HepG2 (cell line): ENCODE data around the gene LECT2. TPM values are rescaled to one million over a fixed set of nuclear protein-coding genes. Genes with fewer than 3 reads are reported as not detected.
A peak's percentile ranks its signal among the peaks of the same experiment; 100 is the strongest.

ENCODE experiments used
- ATAC-seq: fragments of 200-7000 bp; cut with Tn5 transposase; 3 replicates; pipeline ENCODE4 v1.9.1; 2020; ENCODE audit warnings: mild to moderate bottlenecking, moderate library complexity
- BruUV-seq: library from RNA; stranded (reverse); fragments of 400-500 nt; replicated peaks from 2 replicates; lab custom pipeline; 2021; lab: Mats Ljungman, UMichigan
- CTCF ChIA-PET: fragments of 300-600 bp; formaldehyde crosslinking; extraction: SDS; loops from one replicate; lab custom pipeline; 2021; ENCODE audit warnings: low total read pairs, inconsistent platforms, low intra/inter-chr PET ratio; lab: Yijun Ruan, JAX
- POLR2A ChIA-PET: fragments of 350-600 bp; sonication (Branson Sonifier 250); formaldehyde crosslinking; loops from one replicate; lab custom pipeline; 2020; ENCODE audit warnings: antibody characterized with exemption, inconsistent platforms; lab: Yijun Ruan, JAX
- DNase-seq: peaks from one replicate; pipeline ENCODE4 v3.0.0-alpha.2; 2015; ENCODE audit warnings: low spot score
- FAIRE-seq: peaks from 3 replicates; lab custom pipeline; 2011; peaks lifted over from hg19 to GRCh38; lab: Jason Lieb, UNC
- H2AFZ ChIP-seq: one replicate; pipeline ENCODE4 v1.6.1; 2011; ENCODE audit warnings: low read length, inconsistent platforms
- H3K27ac ChIP-seq: fragments of 300-600 bp; 3 replicates; pipeline ENCODE4 v1.8.0; 2011; ENCODE audit warnings: mixed run types, mild to moderate bottlenecking, mixed read lengths, low read length, inconsistent platforms; ENCODE audit not compliant: insufficient read depth; ENCODE audit errors: extremely low read length
- H3K27me3 ChIP-seq, 2 experiments: fragments of 200-600 bp in 1 of 2; 2 replicates in 1 of 2; 3 replicates in 1 of 2; pipeline versions ENCODE4 v1.6.0 to v1.8.0; 2011; ENCODE audit warnings: low read length in 2 of 2, mild to moderate bottlenecking in 2 of 2, moderate library complexity in 2 of 2, inconsistent platforms in 1 of 2; ENCODE audit not compliant: insufficient read depth in 2 of 2, control insufficient read depth in 1 of 2
- H3K36me3 ChIP-seq, 2 experiments: fragments of 200-600 bp in 1 of 2; replicated peaks in 1 of 2; 2 replicates in 1 of 2; 3 replicates in 1 of 2; pipeline versions ENCODE4 v1.5.1 to v1.8.0; 2011; ENCODE audit warnings: low read length in 2 of 2, inconsistent platforms in 1 of 2; ENCODE audit not compliant: insufficient read depth in 2 of 2, control insufficient read depth in 1 of 2
- H3K4me1 ChIP-seq: 2 replicates; pipeline ENCODE4 v1.5.1; 2012; ENCODE audit warnings: low read length, inconsistent platforms; ENCODE audit not compliant: insufficient read depth
- H3K4me2 ChIP-seq: 2 replicates; pipeline ENCODE4 v1.6.0; 2011; ENCODE audit warnings: low read depth, low read length, inconsistent platforms
- H3K4me3 ChIP-seq, 3 experiments: fragments of 200-600 bp in 1 of 3; sonication (generic), shearing (Covaris generic) in 1 of 3; replicated peaks in 1 of 3; 2 replicates each; pipeline ENCODE4 v1.5.1; 2011 to 2016; ENCODE audit warnings: low read length in 3 of 3, inconsistent platforms in 2 of 3, low read depth in 2 of 3, mild to moderate bottlenecking in 2 of 3, control low read depth in 1 of 3, mixed read lengths in 1 of 3; ENCODE audit not compliant: insufficient read depth in 1 of 3
- H3K79me2 ChIP-seq: one replicate; pipeline ENCODE4 v1.6.1; 2011; ENCODE audit warnings: low read length, inconsistent platforms; ENCODE audit not compliant: insufficient read depth
- H3K9ac ChIP-seq: 2 replicates; pipeline ENCODE4 v1.6.0; 2011; ENCODE audit warnings: mild to moderate bottlenecking, low read depth, low read length, inconsistent platforms; ENCODE audit not compliant: insufficient read depth
- H3K9me3 ChIP-seq: 2 replicates; pipeline ENCODE4 v1.5.1; 2012; ENCODE audit warnings: mild to moderate bottlenecking, low read length
- H4K20me1 ChIP-seq: 2 replicates; pipeline ENCODE4 v1.6.0; 2011; ENCODE audit warnings: inconsistent platforms, mild to moderate bottlenecking, low read length, moderate library complexity; ENCODE audit not compliant: insufficient read depth
- ARID5B ChIP-seq: IDR thresholded peaks from 2 replicates; pipeline ENCODE4 v1.4.0; 2020; ENCODE audit warnings: mild to moderate bottlenecking, missing genetic modification reagents
- ELF3 ChIP-seq: IDR thresholded peaks from 2 replicates; pipeline ENCODE4 v1.6.1; 2016; ENCODE audit warnings: missing genetic modification reagents, missing compliant biosample characterization
- EP300 ChIP-seq, 3 experiments: sonication (generic) in 1 of 3; formaldehyde crosslinking in 1 of 3; IDR thresholded peaks; 2 replicates each; pipeline versions ENCODE4 v1.5.1 to v1.6.1; 2011 to 2020; ENCODE audit warnings: low read depth in 2 of 3, low read length in 2 of 3, borderline replicate concordance in 1 of 3, improper control_type of control experiment in 1 of 3, mild to moderate bottlenecking in 1 of 3, missing genetic modification reagents in 1 of 3, moderate library complexity in 1 of 3
- FOXA1 ChIP-seq, 2 experiments: fragments of 450-650 bp in 1 of 2; sonication (generic) in 1 of 2; formaldehyde crosslinking in 1 of 2; IDR thresholded peaks; 2 replicates each; pipeline versions ENCODE4 v1.4.0 to v1.6.1; 2016 to 2020; ENCODE audit warnings: missing genetic modification reagents in 1 of 2
- FOXA3 ChIP-seq: IDR thresholded peaks from 2 replicates; pipeline ENCODE4 v1.6.1; 2016; ENCODE audit warnings: missing genetic modification reagents, missing compliant biosample characterization
- GATAD2A ChIP-seq: IDR thresholded peaks from 2 replicates; pipeline ENCODE4 v1.6.1; 2016
- HOMEZ ChIP-seq: IDR thresholded peaks from 2 replicates; pipeline ENCODE4 v1.6.1; 2016; ENCODE audit warnings: low read depth
- MED1 ChIP-seq: sonication (generic); formaldehyde crosslinking; IDR thresholded peaks from 2 replicates; pipeline ENCODE4 v1.4.0; 2020; ENCODE audit warnings: missing genetic modification reagents
- MIXL1 ChIP-seq: IDR thresholded peaks from 2 replicates; pipeline ENCODE4 v1.6.1; 2016
- NCOR1 ChIP-seq: fragments of 200-600 bp; sonication (generic); IDR thresholded peaks from 2 replicates; pipeline ENCODE4 v1.7.0; 2017; ENCODE audit warnings: antibody characterized with exemption, low read length, borderline replicate concordance
- POLR2G ChIP-seq: fragments of 200-400 bp; formaldehyde crosslinking; IDR thresholded peaks from 2 replicates; pipeline ENCODE4 v1.6.1; 2018; ENCODE audit warnings: mild to moderate bottlenecking, low read depth, low read length, moderate library complexity
- TBP ChIP-seq: sonication (generic); formaldehyde crosslinking; IDR thresholded peaks from 2 replicates; pipeline ENCODE4 v1.5.0; 2020; ENCODE audit warnings: missing genetic modification reagents
- THRA ChIP-seq: sonication (generic); formaldehyde crosslinking; IDR thresholded peaks from 2 replicates; pipeline ENCODE4 v1.4.0; 2020; ENCODE audit warnings: missing genetic modification reagents, borderline replicate concordance
- TP53 ChIP-seq: sonication (generic); formaldehyde crosslinking; conservative IDR thresholded peaks from 2 replicates; pipeline ENCODE4 v1.4.0; 2020; ENCODE audit warnings: missing genetic modification reagents
- ZFP1 ChIP-seq: IDR thresholded peaks from 2 replicates; pipeline ENCODE4 v1.6.1; 2016
- ZNF20 ChIP-seq: sonication (generic); formaldehyde crosslinking; IDR thresholded peaks from 2 replicates; pipeline ENCODE4 v1.4.0; 2020; ENCODE audit warnings: mild to moderate bottlenecking, moderate library complexity, missing genetic modification reagents
- ZNF619 ChIP-seq: sonication (generic); formaldehyde crosslinking; IDR thresholded peaks from 2 replicates; pipeline ENCODE4 v1.4.0; 2020; ENCODE audit warnings: mild to moderate bottlenecking, missing genetic modification reagents
- ZNF878 ChIP-seq: sonication (generic); formaldehyde crosslinking; IDR thresholded peaks from 2 replicates; pipeline ENCODE4 v1.8.1; 2023; ENCODE audit warnings: mild to moderate bottlenecking, missing genetic modification reagents, moderate library complexity
- in situ Hi-C: cut with HindIII; loops from 2 replicates; pipeline ENCODE4 v1.10.0; 2017; ENCODE audit warnings: low pct_unique_long_range_greater_than_20kb; ENCODE audit not compliant: extremely low pct_ligation_motif_present
- intact Hi-C: fragments of 100-400 bp; cut with micrococcal nuclease; formaldehyde crosslinking; loops from one replicate; pipeline ENCODE4 v1.10.0; 2022; ENCODE audit not compliant: unreplicated experiment
- polyA plus RNA-seq, 8 experiments: library from polyadenylated mRNA; depleted of rRNA in 3 of 8; stranded (reverse) in 7 of 8; unstranded in 1 of 8; fragments of >200 nt; fragmentation: Illumina TruSeq in 4 of 8; extraction: Trizol in 4 of 8; gene quantifications; 2 replicates each; pipeline versions ENCODE4 v1.2.1 to v1.2.3, GENCODE V29; 2011 to 2016; ENCODE audit warnings: low read depth in 4 of 8, missing spikeins in 1 of 8, mixed read lengths in 1 of 8; ENCODE audit not compliant: insufficient read depth in 1 of 8
- total RNA-seq, 5 experiments: library from RNA; depleted of rRNA; stranded (reverse); fragments of >200 nt; fragmentation: Illumina TruSeq; extraction: Trizol; gene quantifications; 2 replicates each; pipeline ENCODE4 v1.2.3, GENCODE V29; 2016; ENCODE audit warnings: low read depth in 1 of 5

The LECT2 gene
- total and polyA plus RNA-seq, 2 of the 13 experiments (the other 11 are each of a cell fraction or from before 2014, with no cell fraction given), result not detected

GRCh38 chr5:135974021-135974600 lies 19.3 kb upstream of the LECT2 start:
- ChIA-PET CTCF (interaction anchor here (1.0 to 1.1 kb wide), 2 partner anchors 79 to 84 kb away, joined by 3 to 5 read pairs; no protein-coding TSS in a partner anchor), POLR2A (interaction anchor here (0.8 to 5.6 kb wide), 11 partner anchors 14 to 93 kb away, joined by 3 to 96 read pairs (median 6); partner anchors contain the start of gene TGFBI)
- Histone ChIP-seq H3K27ac (peak overlapping the region; percentile 98), H3K4me3 (peak overlapping the region; percentile 7 to 49 (median 20); a peak in 5 of 6 replicates), H3K9me3 (peaks cover 7% of the 10 kb centered on the region; the same call in 1 of the 2 replicates), H3K27me3 (no peaks in the 10 kb centered on the region), H3K36me3 (no peaks in the 10 kb centered on the region), H3K79me2 (no peaks in the 10 kb centered on the region), H4K20me1 (no peaks in the 10 kb centered on the region), H3K9ac (peak overlapping the region; percentile 79), H3K4me1 (peaks cover 55% of the 10 kb centered on the region), H3K4me2 (peak overlapping the region; percentile 91), H2AFZ (no peak overlapping the region)
- in situ Hi-C loops, result no loop called here
- DNase-seq (peak; percentile 69), ATAC-seq (peak; percentile 53), FAIRE-seq (peak; percentile 18)
- intact Hi-C loops, result no loop called here
- TSS peak; percentile 95 for BruUV-seq
- TF ChIP-seq HOMEZ (CRISPR knock-in tag) (peak; percentile 56; the same call in 1 of the 2 replicates), POLR2G (no peak), FOXA3 (peak; percentile 79), ZNF20 (CRISPR knock-in tag) (no peak), GATAD2A (CRISPR knock-in tag) (peak; percentile 84), NCOR1 (peak; percentile 19; the same call in 1 of the 2 replicates), MIXL1 (peak; percentile 13; the same call in 1 of the 2 replicates), TP53 (CRISPR knock-in tag) (no peak), ZNF878 (CRISPR knock-in tag) (peak; percentile 52; the same call in 1 of the 2 replicates), EP300 (IDR thresholded peaks at IDR 0.05; ENCODE audit: low read depth in 2 of 2, low read length in 2 of 2) (peak in 1 of 2 experiments; percentile 86; a peak in 2 of 4 replicates), EP300 (CRISPR knock-in tag; IDR thresholded peaks at IDR 0.05; ENCODE audit: borderline replicate concordance) (no peak; the same call in 1 of the 2 replicates), FOXA1 (IDR thresholded peaks at IDR 0.05) (no peak), FOXA1 (CRISPR knock-in tag; IDR thresholded peaks at IDR 0.05) (peak; percentile 53), TBP (no peak), THRA (peak; percentile 91), ZNF619 (CRISPR knock-in tag) (no peak), MED1 (CRISPR knock-in tag) (peak; percentile 68; the same call in 1 of the 2 replicates), ARID5B (CRISPR knock-in tag) (peak; percentile 93), ELF3 (CRISPR knock-in tag) (peak; percentile 59; the same call in 1 of the 2 replicates), ZFP1 (no peak)
